Activated CD8-positive, alpha-beta T cell treated with anti-CD3 and anti-CD28 coated beads for 36 hours (primary cell): ENCODE results near the gene PNMA8A. TPM values are rescaled to one million over a fixed set of nuclear protein-coding genes. Genes with fewer than 3 reads are reported as not detected.
A peak's percentile ranks its signal among the peaks of the same experiment; 100 is the strongest.

Source experiments
- ATAC-seq: fragments of 200-7000 bp; cut with Tn5 transposase; one replicate; pipeline ENCODE4 v1.10.0; 2021; ENCODE audit warnings: mild to moderate bottlenecking, moderate library complexity
- CTCF ChIA-PET: fragments of 350-600 bp; sonication (Branson Sonifier 250); formaldehyde crosslinking; loops from one replicate; lab custom pipeline; 2021; ENCODE audit warnings: antibody characterized with exemption; lab: Charles Lee
- POLR2A ChIA-PET: fragments of 350-600 bp; sonication (Branson Sonifier 250); formaldehyde crosslinking; loops from one replicate; lab custom pipeline; 2021; ENCODE audit warnings: antibody characterized with exemption; lab: Charles Lee
- DNase-seq: peaks from one replicate; pipeline ENCODE4 v3.0.0-alpha.2; 2020
- H3K27ac Mint-ChIP-seq: one replicate; pipeline ENCODE4 v1.8.0; 2021; ENCODE audit warnings: mild to moderate bottlenecking, mixed read lengths
- H3K27me3 Mint-ChIP-seq: one replicate; pipeline ENCODE4 v1.8.0; 2021; ENCODE audit warnings: mixed read lengths
- H3K36me3 Mint-ChIP-seq: one replicate; pipeline ENCODE4 v1.8.0; 2021; ENCODE audit warnings: low read depth, mixed read lengths
- H3K4me1 Mint-ChIP-seq: one replicate; pipeline ENCODE4 v1.8.0; 2021; ENCODE audit warnings: low read depth, mixed read lengths
- H3K4me3 Mint-ChIP-seq: one replicate; pipeline ENCODE4 v1.8.0; 2021; ENCODE audit warnings: mild to moderate bottlenecking, moderate library complexity, mixed read lengths
- H3K9me3 Mint-ChIP-seq: one replicate; pipeline ENCODE4 v1.8.0; 2021; ENCODE audit warnings: mixed read lengths
- intact Hi-C: fragments of 100-400 bp; cut with micrococcal nuclease; formaldehyde crosslinking; loops from one replicate; pipeline ENCODE4 v1.10.0; 2022
- total RNA-seq, 2 experiments: library from RNA; stranded (reverse); gene quantifications; one replicate each; pipeline ENCODE4 v1.2.3, GENCODE V29; 2021
- TF ChIP-seq, protein P1 (sequence below): fragments of 200-600 bp; IDR thresholded peaks from one replicate; pipeline ENCODE4 v1.8.0; 2022; ENCODE audit warnings: antibody characterized with exemption, mild to moderate bottlenecking

The PNMA8A gene
- total RNA-seq, 2 experiments from 2014 or later: not detected

DNA sequence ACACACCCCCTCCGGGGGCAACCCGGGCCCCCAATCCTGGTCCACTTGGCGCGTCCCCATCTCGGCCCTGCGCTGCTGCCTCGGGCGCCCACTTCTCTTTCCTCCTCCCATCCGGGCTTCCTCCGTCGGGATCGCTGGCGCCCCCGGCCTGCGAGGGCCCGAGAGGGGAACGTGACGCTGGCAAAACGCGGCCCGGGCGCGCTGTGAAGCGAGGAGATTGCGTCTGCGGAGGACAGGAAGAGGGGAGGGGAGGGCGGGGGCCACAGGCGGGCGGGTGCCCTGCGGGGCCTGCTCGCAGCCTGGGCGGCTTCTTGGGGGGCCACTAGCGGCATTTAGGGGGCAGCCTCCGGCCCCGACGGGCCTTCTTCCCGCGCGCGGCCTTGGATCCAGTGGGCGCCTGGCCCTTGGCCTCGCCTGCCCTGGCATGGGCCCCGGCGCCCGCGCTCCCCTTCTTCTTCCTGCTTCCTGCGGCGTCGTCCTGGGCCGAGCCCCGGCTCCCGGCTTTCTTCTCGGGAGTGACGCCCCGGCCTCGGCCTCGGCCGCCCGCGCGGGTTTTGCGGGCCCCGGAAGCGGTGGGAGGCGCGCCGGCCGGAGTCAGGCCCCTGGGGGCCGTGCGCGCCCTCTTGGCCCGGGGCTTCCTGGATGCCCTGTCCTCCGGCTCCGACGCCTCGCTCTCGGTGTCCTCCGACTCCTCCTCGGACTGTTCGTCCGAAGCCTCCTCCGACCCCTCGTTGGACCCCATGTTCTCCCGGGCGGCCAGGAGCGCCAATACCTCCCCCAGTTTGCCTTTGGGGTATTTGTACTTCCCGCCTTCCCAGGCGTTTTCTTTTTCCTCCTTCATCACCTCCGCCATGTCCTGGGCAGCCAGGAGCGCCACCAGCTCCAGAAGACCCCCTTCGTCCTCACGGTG is 22.1 kb upstream of the PNMA8A start:
- Mint-ChIP-seq H3K4me1 (peaks cover 18% of the 10 kb centered on the region), H3K27ac (no peak overlapping the region), H3K36me3 (no peaks in the 10 kb centered on the region), H3K9me3 (no peaks in the 10 kb centered on the region), H3K4me3 (peak overlapping the region; percentile 51), H3K27me3 (peaks cover 54% of the 10 kb centered on the region)
- peak; percentile 33 for DNase-seq
- POLR2A ChIA-PET: no interaction called here
- CTCF ChIA-PET: no interaction called here
- ATAC-seq: peak; percentile 27
- intact Hi-C loops: no loop called here
- TF ChIP-seq, protein P1, sequence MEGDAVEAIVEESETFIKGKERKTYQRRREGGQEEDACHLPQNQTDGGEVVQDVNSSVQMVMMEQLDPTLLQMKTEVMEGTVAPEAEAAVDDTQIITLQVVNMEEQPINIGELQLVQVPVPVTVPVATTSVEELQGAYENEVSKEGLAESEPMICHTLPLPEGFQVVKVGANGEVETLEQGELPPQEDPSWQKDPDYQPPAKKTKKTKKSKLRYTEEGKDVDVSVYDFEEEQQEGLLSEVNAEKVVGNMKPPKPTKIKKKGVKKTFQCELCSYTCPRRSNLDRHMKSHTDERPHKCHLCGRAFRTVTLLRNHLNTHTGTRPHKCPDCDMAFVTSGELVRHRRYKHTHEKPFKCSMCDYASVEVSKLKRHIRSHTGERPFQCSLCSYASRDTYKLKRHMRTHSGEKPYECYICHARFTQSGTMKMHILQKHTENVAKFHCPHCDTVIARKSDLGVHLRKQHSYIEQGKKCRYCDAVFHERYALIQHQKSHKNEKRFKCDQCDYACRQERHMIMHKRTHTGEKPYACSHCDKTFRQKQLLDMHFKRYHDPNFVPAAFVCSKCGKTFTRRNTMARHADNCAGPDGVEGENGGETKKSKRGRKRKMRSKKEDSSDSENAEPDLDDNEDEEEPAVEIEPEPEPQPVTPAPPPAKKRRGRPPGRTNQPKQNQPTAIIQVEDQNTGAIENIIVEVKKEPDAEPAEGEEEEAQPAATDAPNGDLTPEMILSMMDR: no peak

DNA sequence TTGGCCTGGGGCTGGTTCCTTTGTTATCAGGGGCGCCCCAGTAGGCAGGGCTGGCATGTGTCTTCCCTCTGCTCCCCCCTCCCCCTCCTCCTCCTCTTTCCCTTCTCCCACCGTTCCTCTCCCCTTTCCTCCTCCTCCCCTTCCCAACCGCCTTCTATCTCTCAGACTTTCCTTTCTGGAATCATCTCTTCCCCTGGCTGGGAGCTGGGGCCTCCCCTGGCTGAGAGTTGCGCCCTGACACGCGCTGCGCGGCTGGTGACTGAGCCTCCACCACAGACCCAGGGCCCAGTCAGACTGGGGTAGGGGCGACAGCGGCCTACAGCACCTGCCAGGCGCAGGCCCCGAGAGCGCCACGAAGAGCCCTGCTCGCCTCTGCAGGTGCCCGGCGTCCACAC is 21.5 kb upstream of the PNMA8A start:
- Mint-ChIP-seq H3K4me3 (no peak overlapping the region), H3K4me1 (peaks cover 19% of the 10 kb centered on the region), H3K36me3 (no peaks in the 10 kb centered on the region), H3K27me3 (peaks cover 59% of the 10 kb centered on the region), H3K27ac (no peak overlapping the region), H3K9me3 (no peaks in the 10 kb centered on the region)
- DNase-seq (no peak), ATAC-seq (peak; percentile 28)
- intact Hi-C loops: no loop called here
- ChIA-PET POLR2A (no interaction called here), CTCF (no interaction called here)
- TF ChIP-seq, protein P1: no peak

DNA sequence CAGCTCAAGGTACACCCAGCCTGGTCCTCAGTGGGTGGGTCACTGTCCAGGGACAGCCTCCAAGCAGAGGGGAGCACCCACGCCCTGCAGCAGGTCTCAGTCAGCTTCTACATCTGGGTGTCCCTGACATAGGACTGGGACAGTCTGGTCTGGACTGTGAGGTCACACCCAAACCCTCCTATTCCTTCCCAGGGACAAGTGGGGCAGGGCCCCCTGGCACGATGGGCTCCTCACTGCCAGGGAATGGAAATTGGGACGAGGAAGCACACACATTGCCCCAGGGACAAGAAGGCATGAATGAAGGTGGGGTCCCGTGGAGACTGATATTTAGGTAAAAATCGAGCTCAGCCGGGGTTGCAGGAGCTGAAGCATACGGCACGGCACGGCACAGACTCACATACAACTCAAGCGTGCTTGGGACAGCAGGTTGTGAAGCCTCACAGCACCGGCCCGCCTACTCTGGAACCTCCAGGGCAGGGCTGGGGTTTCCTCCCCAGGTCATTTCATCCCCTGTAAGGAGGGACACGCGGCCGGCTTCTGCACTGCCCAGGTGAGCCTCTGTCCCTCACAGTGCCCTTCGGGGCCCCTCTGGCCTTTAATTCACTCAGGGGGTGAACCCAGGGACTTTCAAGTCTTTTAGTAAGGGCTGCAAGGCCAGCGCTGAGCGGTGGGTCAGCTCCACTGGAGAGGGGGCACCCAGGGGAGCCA is 20.8 kb upstream of the PNMA8A start:
- TF ChIP-seq, protein P1: no peak
- peaks cover 22% of the 10 kb centered on the region for H3K4me1 Mint-ChIP-seq
- H3K9me3 Mint-ChIP-seq: no peaks in the 10 kb centered on the region
- intact Hi-C loops: no loop called here
- ATAC-seq (no peak), DNase-seq (no peak)
- no peak overlapping the region for H3K4me3 Mint-ChIP-seq
- peaks cover 65% of the 10 kb centered on the region for H3K27me3 Mint-ChIP-seq
- POLR2A ChIA-PET: interaction anchor here (0.6 kb wide), 1 partner anchor 1208 kb away, joined by 3 read pairs; no protein-coding TSS in a partner anchor
- CTCF ChIA-PET: interaction anchor here (1.1 to 1.4 kb wide), 2 partner anchors 96 to 97 kb away, joined by 3 to 5 read pairs; no protein-coding TSS in a partner anchor
- H3K27ac Mint-ChIP-seq: no peak overlapping the region
- no peaks in the 10 kb centered on the region for H3K36me3 Mint-ChIP-seq

DNA sequence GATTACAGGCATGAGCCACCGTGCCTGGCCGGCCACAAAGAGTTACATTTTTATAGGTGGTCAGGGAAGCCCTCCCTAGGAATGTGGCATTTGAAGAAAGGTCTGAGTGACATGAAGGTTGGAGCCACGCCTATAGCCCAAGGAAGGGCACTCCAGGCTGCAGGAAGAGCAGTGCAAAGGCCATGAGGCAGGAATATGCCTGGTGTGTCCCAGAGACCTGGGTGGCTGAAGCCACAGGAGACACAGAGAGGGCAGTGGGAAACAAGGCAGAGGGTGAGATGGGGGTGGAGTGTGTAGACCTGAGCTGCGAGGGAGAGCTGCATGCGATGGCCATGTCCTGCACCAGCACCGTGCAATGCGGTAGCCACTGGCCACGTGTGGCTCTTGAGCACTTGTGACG is 19.4 kb upstream of the PNMA8A start:
- Mint-ChIP-seq H3K4me3 (no peak overlapping the region), H3K36me3 (no peaks in the 10 kb centered on the region), H3K4me1 (peaks cover 22% of the 10 kb centered on the region), H3K27ac (no peak overlapping the region), H3K9me3 (no peaks in the 10 kb centered on the region), H3K27me3 (peaks cover 73% of the 10 kb centered on the region)
- DNase-seq: no peak
- POLR2A ChIA-PET: no interaction called here
- CTCF ChIA-PET: interaction anchor here (0.9 to 1.3 kb wide), 6 partner anchors 22 to 96 kb away, joined by 3 to 9 read pairs (median 4); no protein-coding TSS in a partner anchor
- TF ChIP-seq, protein P1: no peak
- no peak for ATAC-seq
- intact Hi-C loops: no loop called here
